Measurements from ENCODE around the gene SMAP1.

Gene SMAP1

DNA sequence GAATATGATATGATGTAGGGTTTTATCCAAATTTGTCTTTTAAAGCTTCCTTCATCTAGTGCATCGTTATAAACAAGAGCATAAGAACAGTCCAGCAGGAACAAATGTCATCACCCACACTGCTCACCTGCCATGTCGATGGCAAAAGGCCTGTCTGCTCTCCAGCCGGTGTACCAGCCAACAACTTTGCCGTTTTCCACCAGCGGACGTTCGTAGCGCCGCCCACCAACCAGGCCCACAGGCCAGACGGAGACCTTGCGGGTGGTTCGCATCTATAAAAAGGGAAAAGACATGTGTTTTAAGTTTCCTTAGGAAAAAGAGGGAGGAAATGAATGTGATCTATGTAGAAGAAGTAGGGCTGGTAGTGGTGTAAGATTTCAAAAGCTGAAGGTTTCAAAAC is 226.3 kb downstream of the SMAP1 start:
- DNase-seq (ENCODE audit: low read depth): no peak
- TF ChIP-seq, protein P1, sequence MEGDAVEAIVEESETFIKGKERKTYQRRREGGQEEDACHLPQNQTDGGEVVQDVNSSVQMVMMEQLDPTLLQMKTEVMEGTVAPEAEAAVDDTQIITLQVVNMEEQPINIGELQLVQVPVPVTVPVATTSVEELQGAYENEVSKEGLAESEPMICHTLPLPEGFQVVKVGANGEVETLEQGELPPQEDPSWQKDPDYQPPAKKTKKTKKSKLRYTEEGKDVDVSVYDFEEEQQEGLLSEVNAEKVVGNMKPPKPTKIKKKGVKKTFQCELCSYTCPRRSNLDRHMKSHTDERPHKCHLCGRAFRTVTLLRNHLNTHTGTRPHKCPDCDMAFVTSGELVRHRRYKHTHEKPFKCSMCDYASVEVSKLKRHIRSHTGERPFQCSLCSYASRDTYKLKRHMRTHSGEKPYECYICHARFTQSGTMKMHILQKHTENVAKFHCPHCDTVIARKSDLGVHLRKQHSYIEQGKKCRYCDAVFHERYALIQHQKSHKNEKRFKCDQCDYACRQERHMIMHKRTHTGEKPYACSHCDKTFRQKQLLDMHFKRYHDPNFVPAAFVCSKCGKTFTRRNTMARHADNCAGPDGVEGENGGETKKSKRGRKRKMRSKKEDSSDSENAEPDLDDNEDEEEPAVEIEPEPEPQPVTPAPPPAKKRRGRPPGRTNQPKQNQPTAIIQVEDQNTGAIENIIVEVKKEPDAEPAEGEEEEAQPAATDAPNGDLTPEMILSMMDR (IDR thresholded peaks at IDR 0.05; ENCODE audit: control insufficient read depth, extremely low read depth, insufficient read depth): no peak
- H3K4me3 ChIP-seq (ENCODE audit: low read depth, low read length): no peak overlapping the region

DNA sequence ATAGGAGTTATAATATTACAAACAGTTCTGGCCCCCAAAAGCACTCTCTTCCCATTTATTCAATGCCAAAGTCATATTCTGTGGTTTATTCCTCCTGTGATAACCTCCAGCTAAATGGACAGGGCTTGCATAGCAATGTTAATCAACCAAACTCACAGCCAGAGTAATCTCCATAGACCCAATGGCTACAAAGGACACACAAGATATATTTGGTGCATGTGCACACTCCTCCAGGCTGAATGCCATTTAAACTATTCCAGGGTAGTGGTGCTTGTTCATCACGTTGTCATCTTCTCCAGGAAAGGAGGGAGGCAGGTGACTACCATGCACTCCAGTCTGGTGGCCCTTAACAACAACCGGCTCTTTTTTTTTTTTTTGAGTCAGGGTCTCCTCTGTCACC is 232.4 kb downstream of the SMAP1 start:
- H3K4me3 ChIP-seq (ENCODE audit: low read depth, low read length): no peak overlapping the region
- DNase-seq (ENCODE audit: low read depth): no peak
- TF ChIP-seq, protein P1 (IDR thresholded peaks at IDR 0.05; ENCODE audit: control insufficient read depth, extremely low read depth, insufficient read depth): no peak

DNA sequence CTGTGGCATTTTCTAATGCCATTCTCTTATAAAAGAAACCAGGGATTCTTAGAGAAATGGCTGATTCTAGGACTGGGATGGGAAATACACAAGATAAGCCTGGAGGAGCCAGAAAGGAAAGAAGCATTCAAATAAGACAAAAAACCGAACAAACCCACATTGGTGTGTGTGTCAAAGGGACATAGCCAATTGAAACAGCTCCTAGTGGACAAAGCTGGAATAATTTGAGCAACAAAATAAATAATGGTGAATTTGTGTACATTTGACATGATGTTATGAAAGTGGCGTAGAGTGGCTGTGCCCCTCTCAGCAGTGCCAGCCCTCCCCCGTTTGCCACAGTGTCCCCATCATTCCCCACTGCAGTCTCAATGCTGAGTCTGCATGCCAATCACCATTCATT is 233.6 kb downstream of the SMAP1 start:
- TF ChIP-seq, protein P1 (IDR thresholded peaks at IDR 0.05; ENCODE audit: control insufficient read depth, extremely low read depth, insufficient read depth): peak; percentile 29
- H3K4me3 ChIP-seq (ENCODE audit: low read depth, low read length): no peak overlapping the region
- DNase-seq (ENCODE audit: low read depth): no peak

DNA sequence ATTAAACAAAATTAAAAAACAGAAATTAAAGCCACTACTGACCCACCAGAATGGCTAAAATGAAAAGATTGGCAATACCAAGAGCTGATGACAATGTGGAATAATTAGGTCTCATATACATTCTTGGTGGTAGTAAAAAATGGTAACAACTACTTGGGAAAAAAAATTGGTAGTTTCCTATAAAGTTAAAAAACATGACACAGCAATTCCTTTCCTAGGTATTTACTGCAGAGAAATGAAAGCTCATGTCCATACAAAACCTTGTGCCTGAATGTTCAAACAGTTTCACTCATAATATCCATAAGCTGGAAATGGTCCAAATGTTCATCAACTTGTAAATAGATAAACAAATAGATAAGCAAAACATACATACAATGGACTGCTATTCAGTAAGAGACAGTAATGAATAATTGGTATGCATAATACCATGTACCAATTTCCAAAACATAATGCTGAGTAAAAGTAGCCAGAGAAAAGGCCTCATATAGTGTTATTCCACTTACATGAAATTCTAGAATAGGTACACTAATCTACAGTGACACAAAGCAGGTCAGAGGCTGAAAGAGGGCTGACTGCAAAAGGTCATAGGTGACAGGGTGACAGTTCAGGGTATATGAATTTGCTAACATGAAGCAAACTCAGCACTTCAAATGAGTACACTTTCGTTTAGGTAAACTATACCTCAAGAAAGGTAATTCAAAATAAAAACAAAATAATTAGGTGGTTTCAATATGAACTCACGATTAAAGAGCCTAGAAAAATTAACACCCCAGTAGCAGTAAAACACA is 236.2 kb downstream of the SMAP1 start:
- TF ChIP-seq, protein P1 (IDR thresholded peaks at IDR 0.05; ENCODE audit: control insufficient read depth, extremely low read depth, insufficient read depth): no peak

DNA sequence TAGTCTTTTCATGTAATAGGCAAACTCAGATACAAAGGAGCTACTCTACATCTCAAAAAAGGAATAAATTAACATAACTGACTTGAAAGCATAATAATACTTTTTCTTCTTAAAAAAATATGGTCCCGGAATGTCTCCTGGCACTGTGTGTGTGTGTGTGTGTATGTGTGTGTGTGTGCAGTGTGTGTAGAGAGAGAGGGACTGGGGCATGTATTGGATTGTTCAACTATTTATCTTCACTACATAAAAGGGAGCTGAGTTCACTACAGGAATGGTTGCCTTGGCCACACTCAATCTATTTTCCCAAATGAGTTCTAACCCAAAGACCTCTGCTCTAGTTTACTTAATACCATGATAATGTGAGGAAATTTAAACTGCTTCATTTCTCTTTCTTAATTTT is 238.1 kb downstream of the SMAP1 start:
- TF ChIP-seq, protein P1 (IDR thresholded peaks at IDR 0.05; ENCODE audit: control insufficient read depth, extremely low read depth, insufficient read depth): no peak
- DNase-seq (ENCODE audit: low read depth): no peak
- no peak overlapping the region for H3K4me3 ChIP-seq (ENCODE audit: low read depth, low read length)

More for the DNA sequence above, 236.2 kb downstream of the SMAP1 start:
- peak; percentile 7 for DNase-seq (ENCODE audit: low read depth)
- no peak overlapping the region for H3K4me3 ChIP-seq (ENCODE audit: low read depth, low read length)
